NCI-H524 (cell line): ENCODE measurements around the gene USP16.

Experiments used
- DNase-seq, 2 experiments: peaks; one replicate each; lab custom pipeline; 2025; lab: John Stamatoyannopoulos, UW

USP16 gene

GRCh38 chr21:29033871-29034270, 9.4 kb downstream of the USP16 start:
- no peak for DNase-seq

- DNase-seq: no peak
Measured at GRCh38 chr21:29034678-29035077, 10.2 kb downstream of the USP16 start.

GRCh38 chr21:29052224-29052623, 27.8 kb downstream of the USP16 start:
- DNase-seq: no peak

GRCh38 chr21:29053011-29053553, 28.6 kb downstream of the USP16 start:
- no peak for DNase-seq

- DNase-seq: no peak
Measured at GRCh38 chr21:29053656-29054055, 29.2 kb downstream of the USP16 start.

- DNase-seq: no peak
Measured at GRCh38 chr21:29055080-29055479, 30.6 kb downstream of the USP16 start.

- peak in 1 of 2 experiments; percentile 14 for DNase-seq
Measured at GRCh38 chr21:29056005-29056404, 31.5 kb downstream of the USP16 start.

- DNase-seq: no peak
Measured at GRCh38 chr21:29056538-29057050, 32.1 kb downstream of the USP16 start.

- no peak for DNase-seq
Measured at GRCh38 chr21:29064850-29065481, 40.5 kb downstream of the USP16 start.

- peak in 1 of 2 experiments; percentile 41 for DNase-seq
Measured at GRCh38 chr21:29072873-29073221, 48.4 kb downstream of the USP16 start.

- peak; percentile 99 to 100 for DNase-seq
Measured at GRCh38 chr21:29073222-29074006, 48.9 kb downstream of the USP16 start, which contains the start of gene CCT8. Gene CCT8, minus strand, starts transcription at chr21:29073648. Its CDS starts 58 bp downstream, at chr21:29073590.

- peak in 1 of 2 experiments; percentile 83 for DNase-seq
Measured at GRCh38 chr21:29074007-29074376, 49.5 kb downstream of the USP16 start.

GRCh38 chr21:29074783-29075182, 50.3 kb downstream of the USP16 start:
- DNase-seq: no peak

GRCh38 chr21:29075706-29076466, 51.4 kb downstream of the USP16 start:
- no peak for DNase-seq

GRCh38 chr21:29076731-29077640, 52.5 kb downstream of the USP16 start:
- DNase-seq: peak; percentile 50 to 82

- DNase-seq: peak; percentile 30 to 73
Measured at GRCh38 chr21:29077651-29078090, 53.2 kb downstream of the USP16 start.

GRCh38 chr21:29078869-29079767, 54.6 kb downstream of the USP16 start:
- no peak for DNase-seq

- no peak for DNase-seq
Measured at GRCh38 chr21:29080454-29080941, 56.0 kb downstream of the USP16 start.

GRCh38 chr21:29082046-29082815, 57.8 kb downstream of the USP16 start:
- DNase-seq: no peak
